ENCODE measurements around the gene ASB6. TPM values are rescaled to one million over a fixed set of nuclear protein-coding genes. Genes with fewer than 3 reads are reported as not detected.

Gene ASB6
- total RNA-seq, 2 donors from 2014 or later = 17.5 to 18.3 TPM

Other genes starting within 250 kb of the ASB6 start
- gene C9orf50, start 21.1 kb downstream of the ASB6 start, total RNA-seq = under 1 TPM in 1 of 2 donors, not detected in 1; 0.36 TPM
- gene NTMT1, start 16.0 kb downstream of the ASB6 start, total RNA-seq = 10 to 100 TPM; 23.2 to 25.8 TPM
- 1 to 10 TPM in 1 of 2 donors, under 1 TPM in 1; 0.52 to 1.1 TPM for gene PRRX2, start 23.5 kb upstream of the ASB6 start, total RNA-seq
- 1 to 10 TPM; 2.5 to 5.0 TPM for gene PTGES, start 110.9 kb upstream of the ASB6 start, total RNA-seq
- 10 to 100 TPM; 41.7 to 50.7 TPM for gene TOR1B, start 161.0 kb upstream of the ASB6 start, total RNA-seq
- 10 to 100 TPM; 30.7 to 36.9 TPM for gene TOR1A, start 182.0 kb upstream of the ASB6 start, total RNA-seq
- gene C9orf78, start 193.1 kb upstream of the ASB6 start, total RNA-seq = 10 to 100 TPM; 34.6 to 41.3 TPM
- gene USP20, start 193.3 kb upstream of the ASB6 start, total RNA-seq = 10 to 100 TPM; 16.0 to 21.9 TPM

All from left colon (tissue), 2 donors.